MM.1S (cell line): Measurements from ENCODE around the gene C17orf113.

ENCODE experiments used
- EZH2 ChIP-seq: fragments of 300-600 bp; sonication (generic); optimal IDR thresholded peaks from 2 replicates; pipeline ENCODE3; 2017; ENCODE audit warnings: low read depth, mild to moderate bottlenecking, antibody characterized with exemption, low read length, mixed read lengths
- EZH2phosphoT487 ChIP-seq: fragments of 300-600 bp; sonication (generic); IDR thresholded peaks from 2 replicates; pipeline ENCODE4 v1.6.1; 2018; ENCODE audit warnings: antibody characterized with exemption, low read length
- TF ChIP-seq, protein P1 (sequence below): fragments of 300-600 bp; sonication (generic); IDR thresholded peaks from 2 replicates; pipeline ENCODE4 v1.5.1; 2016; ENCODE audit warnings: antibody characterized with exemption, low read length, mixed read lengths

DNA sequence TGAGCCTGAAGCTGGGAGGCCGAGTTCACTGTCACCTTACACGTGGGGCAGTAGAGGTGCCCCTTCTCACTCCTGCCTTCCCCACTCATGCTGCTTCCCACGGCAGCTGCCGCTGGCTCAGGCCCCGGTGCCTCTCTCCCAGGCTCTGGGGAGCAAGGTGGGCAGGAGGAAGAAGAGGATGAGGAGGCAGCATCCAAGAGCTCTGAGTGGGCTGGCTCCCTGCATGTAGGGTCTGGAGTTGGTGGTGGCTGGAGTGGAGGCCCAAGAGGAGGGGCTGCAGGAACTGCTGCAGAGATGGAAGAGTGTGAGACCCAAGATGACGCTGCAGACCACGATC is 21.6 kb downstream of the C17orf113 start:
- TF ChIP-seq, protein P1, sequence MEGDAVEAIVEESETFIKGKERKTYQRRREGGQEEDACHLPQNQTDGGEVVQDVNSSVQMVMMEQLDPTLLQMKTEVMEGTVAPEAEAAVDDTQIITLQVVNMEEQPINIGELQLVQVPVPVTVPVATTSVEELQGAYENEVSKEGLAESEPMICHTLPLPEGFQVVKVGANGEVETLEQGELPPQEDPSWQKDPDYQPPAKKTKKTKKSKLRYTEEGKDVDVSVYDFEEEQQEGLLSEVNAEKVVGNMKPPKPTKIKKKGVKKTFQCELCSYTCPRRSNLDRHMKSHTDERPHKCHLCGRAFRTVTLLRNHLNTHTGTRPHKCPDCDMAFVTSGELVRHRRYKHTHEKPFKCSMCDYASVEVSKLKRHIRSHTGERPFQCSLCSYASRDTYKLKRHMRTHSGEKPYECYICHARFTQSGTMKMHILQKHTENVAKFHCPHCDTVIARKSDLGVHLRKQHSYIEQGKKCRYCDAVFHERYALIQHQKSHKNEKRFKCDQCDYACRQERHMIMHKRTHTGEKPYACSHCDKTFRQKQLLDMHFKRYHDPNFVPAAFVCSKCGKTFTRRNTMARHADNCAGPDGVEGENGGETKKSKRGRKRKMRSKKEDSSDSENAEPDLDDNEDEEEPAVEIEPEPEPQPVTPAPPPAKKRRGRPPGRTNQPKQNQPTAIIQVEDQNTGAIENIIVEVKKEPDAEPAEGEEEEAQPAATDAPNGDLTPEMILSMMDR, result no peak
- TF ChIP-seq EZH2, result no peak
- TF ChIP-seq EZH2phosphoT487, result no peak
